RWPE1 (cell line): ENCODE data around the gene DGCR2.
"Not testable (repeated sequence)": the region's sequence is repeated elsewhere in the genome, so short reads cannot be mapped to it uniquely, and the experiment has no call there.

Experiments used
- CTCF ChIA-PET: fragments of 350-600 bp; sonication (Branson Sonifier 250); formaldehyde crosslinking; extraction: SDS; loops from one replicate; lab custom pipeline; 2021; lab: Yijun Ruan, JAX
- POLR2A ChIA-PET: fragments of 400-600 bp; formaldehyde crosslinking; extraction: SDS; loops from one replicate; lab custom pipeline; 2020; ENCODE audit warnings: antibody characterized with exemption; ENCODE audit not compliant: low non-redundant PET; lab: Yijun Ruan, JAX
- DNase-seq: peaks from one replicate; pipeline ENCODE4 v3.0.0; 2012; ENCODE audit warnings: low spot score
- H3K27ac ChIP-seq: fragments of 450-650 bp; 2 replicates; pipeline ENCODE4 v1.5.1; 2017
- CTCF ChIP-seq: fragments of 450-650 bp; conservative IDR thresholded peaks from 2 replicates; pipeline ENCODE4 v1.5.1; 2017; ENCODE audit warnings: low read depth, mild to moderate bottlenecking

The DGCR2 gene

GRCh38 chr22:19090183-19090582 is 32.0 kb downstream of the DGCR2 start:
- no peak for DNase-seq
- CTCF ChIA-PET, result no interaction called here
- H3K27ac ChIP-seq, result no peak overlapping the region
- no peak for TF ChIP-seq CTCF
- POLR2A ChIA-PET, result no interaction called here

- H3K27ac ChIP-seq, result no peak overlapping the region
- POLR2A ChIA-PET, result no interaction called here
- CTCF ChIA-PET, result interaction anchor here (0.7 kb wide), 1 partner anchor 429 kb away, joined by 3 read pairs; no protein-coding TSS in a partner anchor
- no peak for TF ChIP-seq CTCF
- no peak for DNase-seq
Observed at GRCh38 chr22:19088866-19089595, 33.2 kb downstream of the DGCR2 start.

DNA sequence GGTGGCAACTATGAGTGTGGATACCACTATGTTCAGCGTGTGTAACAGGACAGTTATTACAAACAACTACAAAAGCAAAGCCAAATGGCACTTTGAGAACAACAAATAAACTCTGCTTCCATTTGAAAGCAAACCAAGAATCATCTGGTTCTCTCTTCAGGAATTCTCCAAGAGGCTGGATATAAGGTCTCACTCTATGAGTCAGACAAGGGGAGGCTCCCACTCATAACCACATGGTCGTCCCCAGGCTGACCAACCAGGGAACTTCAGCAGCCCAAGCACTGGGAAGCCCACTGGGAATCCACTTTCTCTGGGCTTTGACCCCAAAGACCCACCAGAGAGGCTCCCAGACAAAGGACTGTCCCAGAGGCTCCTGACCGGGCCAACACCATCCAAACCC is 35.3 kb downstream of the DGCR2 start:
- CTCF ChIA-PET, result no interaction called here
- no peak for TF ChIP-seq CTCF
- POLR2A ChIA-PET, result no interaction called here
- DNase-seq, result no peak
- H3K27ac ChIP-seq, result peak overlapping the region; percentile 38

- ChIA-PET CTCF (no interaction called here), POLR2A (no interaction called here)
- peak overlapping the region; percentile 63 for H3K27ac ChIP-seq
- DNase-seq, result no peak
- no peak for TF ChIP-seq CTCF
Observed at GRCh38 chr22:19086417-19086816, 35.8 kb downstream of the DGCR2 start.

DNA sequence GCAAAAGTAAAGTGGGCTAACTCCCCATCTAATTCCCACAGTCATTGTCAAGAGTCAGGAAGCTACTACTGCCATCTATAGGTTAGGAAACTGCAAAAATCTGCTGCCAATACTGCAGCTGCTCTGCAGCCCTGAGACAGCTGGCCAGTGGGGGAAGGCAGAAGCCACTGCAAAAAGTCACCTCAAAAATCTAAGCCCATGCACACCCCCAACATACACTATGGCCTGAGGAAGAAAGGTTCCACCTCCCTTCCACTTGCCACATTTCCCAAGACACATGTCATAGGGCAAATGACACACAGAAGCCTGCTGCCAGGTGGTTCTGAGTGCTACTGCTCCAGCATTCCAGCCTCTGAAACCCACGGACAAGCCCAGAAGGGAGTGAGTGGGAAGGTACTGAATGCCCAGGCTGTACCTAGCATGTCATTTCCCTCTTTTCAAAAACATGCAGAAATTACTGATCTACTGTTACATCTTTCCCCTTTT is 36.9 kb downstream of the DGCR2 start:
- ChIA-PET POLR2A (interaction anchor here (0.6 kb wide), 1 partner anchor 33 kb away, joined by 3 read pairs; no protein-coding TSS in a partner anchor), CTCF (interaction anchor here (0.7 kb wide), 2 partner anchors 19 to 90 kb away, joined by 4 to 6 read pairs; no protein-coding TSS in a partner anchor)
- peak overlapping the region; percentile 53 for H3K27ac ChIP-seq
- peak; percentile 51 for TF ChIP-seq CTCF
- no peak for DNase-seq

- H3K27ac ChIP-seq, DNase-seq, POLR2A ChIA-PET, CTCF ChIA-PET: not testable (repeated sequence)
Observed at GRCh38 chr22:19084586-19084985, 37.6 kb downstream of the DGCR2 start.

DNA sequence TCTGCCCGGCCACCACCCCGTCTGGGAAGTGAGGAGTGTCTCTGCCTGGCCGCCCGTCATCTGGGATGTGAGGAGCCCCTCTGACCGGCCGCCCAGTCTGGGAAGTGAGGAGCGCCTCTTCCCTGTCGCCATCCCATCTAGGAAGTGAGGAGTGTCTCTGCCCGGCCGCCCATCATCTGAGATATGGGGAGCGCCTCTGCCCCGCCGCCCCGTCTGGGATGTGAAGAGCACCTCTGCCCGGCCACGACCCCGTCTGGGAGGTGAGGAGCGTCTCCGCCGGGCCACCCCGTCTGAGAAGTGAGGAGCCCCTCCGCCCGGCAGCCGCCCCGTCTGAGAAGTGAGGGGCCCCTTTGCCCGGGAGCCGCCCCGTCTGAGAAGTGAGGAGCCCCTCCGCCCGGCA is 38.1 kb downstream of the DGCR2 start:
- H3K27ac ChIP-seq, CTCF ChIA-PET: not testable (repeated sequence)

More for the DNA sequence above, 38.1 kb downstream of the DGCR2 start:
- DNase-seq, POLR2A ChIA-PET: not testable (repeated sequence)
